ENCODE data around the gene CPLX1.
"Not testable (repeated sequence)": the region's sequence is repeated elsewhere in the genome, so short reads cannot be mapped to it uniquely, and the experiment has no call there.

CPLX1 gene

DNA sequence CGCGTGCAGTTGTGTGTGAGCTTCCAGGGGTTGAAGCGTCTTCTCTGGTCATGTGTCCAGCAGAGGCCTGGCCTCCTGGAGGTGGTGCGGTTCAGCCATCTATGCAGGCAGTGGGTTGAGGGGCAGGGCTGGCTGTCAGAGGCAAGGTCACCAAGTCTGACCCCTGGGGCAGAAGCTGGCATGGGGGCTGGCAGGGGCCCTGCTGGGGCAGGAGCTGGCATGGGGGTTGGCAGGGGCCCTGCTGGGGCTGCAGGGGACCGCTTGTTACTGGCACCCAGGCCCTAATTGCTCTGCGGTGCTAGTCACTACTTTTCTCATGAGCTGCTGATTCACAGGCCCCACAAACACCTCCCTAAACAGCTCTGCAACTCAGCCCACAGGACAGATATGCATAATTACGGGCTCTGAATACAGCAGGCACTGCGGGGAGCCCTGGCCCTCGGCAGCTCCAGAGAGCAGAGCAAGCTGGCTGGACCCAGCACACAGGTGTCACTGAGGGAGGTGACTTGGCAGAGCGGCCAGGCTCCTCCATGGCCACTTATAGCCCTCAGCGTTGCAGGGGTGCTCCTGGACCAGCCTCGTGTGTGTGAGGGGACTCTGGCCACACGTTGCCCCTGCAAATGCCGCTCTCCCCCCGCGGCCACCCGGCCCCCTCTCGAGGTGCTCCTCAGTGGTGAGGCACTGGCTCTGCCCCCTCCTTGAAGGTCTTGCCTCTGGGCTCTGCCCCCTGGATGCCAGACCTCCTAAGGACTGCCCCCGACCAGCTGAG lies 32.7 kb downstream of the CPLX1 start:
- in situ Hi-C loops (cut with MboI; ENCODE audit: low sequenced_read_pairs), result no loop called here

DNA sequence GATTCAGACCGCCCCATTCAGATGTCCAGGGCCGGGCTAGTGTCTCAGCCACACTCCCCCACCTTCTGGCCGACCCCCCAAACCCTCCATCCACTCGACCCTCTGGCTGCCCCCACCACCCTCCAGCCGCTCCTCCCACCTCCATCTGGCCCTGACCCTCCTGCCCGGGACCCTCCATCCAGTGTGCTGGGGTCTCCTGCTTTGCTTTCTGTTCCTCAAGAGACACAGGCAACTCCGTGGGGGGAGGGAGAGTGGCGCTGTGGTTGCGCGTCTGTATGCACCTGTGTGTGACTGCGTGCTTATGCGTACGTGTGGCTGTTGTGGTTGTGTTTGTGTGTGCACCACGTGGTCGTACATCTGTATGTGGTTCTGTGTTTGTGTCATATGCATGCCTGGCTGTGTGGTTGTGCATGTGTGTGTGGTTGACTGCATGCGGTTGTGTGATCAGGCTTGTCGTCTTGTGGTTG lies 33.3 kb downstream of the CPLX1 start:
- in situ Hi-C loops (cut with MboI; ENCODE audit: low sequenced_read_pairs), result no loop called here

DNA sequence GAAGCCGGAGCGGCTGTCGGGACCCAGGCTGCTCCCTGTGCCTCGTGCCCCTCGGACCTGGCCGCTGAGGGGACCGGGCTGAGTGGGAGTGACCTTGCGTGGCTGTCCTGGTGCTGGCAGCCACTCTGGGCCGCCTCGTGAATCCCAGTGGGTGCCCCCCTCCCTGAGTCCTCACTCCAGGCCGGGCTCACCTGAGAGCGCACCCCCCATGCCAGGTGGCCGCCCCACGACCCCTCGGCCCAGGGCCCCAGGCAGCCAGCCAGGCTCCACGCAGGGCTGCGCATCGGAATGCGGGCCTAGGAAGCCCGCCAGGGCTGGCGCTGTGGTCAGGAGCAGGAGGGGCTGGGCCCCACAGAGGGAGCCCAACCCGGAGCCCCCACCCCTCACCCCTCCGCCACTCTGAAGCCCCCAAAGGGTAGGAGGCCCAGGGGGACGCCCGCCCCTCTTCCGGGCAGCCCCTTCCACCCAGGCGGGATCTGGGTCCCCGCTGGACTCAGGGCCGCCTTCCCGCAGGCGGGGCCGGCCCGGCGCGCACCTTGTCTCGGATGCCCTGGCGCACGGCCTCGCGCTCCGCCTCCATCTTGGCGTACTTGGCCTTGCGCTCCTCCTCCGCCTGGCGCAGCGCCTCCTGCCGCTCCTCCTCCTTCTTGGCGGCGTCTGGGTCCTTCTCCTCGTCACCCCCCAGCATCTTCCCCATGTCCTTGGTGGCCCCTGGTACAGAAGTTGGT lies 33.9 kb downstream of the CPLX1 start:
- in situ Hi-C loops (cut with MboI; ENCODE audit: low sequenced_read_pairs), result no loop called here

DNA sequence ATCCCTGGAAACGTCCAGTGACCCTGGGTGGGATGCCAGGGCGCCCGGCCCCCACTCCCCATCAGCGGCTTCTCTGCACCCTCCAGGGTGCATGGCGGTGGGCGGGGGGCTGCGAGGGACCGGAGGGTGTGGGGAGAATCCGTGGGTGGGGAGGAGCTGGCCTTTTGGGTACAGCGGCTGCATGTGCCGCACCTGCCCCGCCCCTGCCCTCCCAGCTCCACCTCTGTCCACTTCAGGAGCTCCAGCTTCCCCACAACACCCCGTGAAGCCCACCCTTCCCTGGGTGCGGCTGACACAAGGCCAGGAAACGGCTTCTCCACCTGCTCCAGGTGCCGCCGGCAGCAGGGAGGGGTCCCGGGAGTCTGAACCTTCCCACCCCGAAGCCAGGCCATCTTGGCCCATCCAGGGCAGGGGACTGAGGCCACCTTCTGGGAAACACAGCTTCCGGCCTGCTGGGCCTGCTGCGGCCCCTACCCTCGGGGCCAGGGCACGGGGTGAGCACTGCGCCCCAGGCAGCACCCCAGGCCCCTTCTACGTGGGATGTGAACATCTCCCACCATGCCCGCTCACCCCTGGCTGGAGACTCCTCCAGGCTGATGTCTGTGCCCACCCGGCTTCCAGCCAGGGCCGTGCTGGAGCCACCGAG lies 34.6 kb downstream of the CPLX1 start:
- in situ Hi-C loops (cut with MboI; ENCODE audit: low sequenced_read_pairs), result no loop called here

DNA sequence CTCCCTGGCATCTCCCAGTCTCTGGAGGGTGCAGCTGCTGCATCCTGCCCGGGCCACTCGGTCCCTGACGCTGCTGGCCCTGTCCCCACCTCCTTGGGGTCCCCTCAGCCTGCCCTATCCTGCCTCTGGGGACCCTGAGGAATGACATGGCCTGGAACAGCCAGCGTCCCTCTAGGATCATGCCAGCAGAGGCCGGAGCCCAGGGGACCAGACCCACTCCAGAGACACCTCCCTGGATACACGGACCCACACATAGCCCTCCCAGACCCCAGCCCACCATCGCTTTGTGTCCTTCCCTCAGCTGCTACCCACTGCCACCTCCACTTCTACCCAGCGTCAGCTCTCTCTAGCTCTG lies 35.5 kb downstream of the CPLX1 start:
- in situ Hi-C loops (cut with MboI; ENCODE audit: low sequenced_read_pairs), result no loop called here

DNA sequence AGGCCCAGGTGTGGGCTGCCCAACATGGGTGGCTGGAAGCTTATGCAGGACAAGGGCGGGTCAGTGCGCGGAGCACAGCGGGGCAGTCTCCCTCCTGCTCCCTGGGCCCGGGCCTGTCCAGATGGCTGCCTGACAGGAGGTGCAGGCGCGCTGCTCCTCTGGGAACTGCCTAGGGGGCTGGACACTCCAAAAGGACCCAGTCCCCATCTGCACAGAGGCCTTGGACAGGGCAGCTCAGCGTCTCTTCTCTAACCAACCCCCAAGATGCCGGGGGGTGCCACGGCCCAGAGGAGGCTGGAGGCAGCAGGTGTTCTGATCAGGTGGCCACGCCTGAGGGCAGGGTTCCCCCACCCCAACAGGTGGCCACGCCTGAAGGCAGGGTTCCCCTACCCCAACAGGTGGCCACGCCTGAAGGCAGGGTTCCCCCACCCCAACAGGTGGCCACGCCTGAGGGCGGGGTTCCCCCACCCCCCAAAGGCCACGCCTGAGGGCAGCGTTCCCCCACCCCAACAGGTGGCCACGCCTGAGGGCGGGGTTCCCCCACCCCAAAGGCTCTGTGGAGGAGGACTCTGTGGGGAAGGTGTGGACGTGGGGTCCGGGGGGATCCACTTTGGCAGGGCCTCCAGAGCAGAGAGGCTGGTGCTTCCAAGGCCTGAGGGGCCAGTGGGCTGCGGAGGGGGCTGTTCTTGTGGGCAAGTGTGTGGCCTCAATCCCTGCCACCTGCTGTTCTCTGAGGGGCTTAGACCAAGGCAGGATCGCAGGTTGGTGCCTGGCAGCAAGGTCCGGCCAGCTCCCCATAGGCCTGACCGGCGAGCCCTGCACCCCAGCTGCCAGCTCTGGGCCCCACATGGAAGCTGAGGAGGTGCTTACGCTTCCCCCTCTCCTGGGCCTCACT lies 36.1 kb downstream of the CPLX1 start:
- in situ Hi-C loops (cut with MboI; ENCODE audit: low sequenced_read_pairs), result no loop called here

DNA sequence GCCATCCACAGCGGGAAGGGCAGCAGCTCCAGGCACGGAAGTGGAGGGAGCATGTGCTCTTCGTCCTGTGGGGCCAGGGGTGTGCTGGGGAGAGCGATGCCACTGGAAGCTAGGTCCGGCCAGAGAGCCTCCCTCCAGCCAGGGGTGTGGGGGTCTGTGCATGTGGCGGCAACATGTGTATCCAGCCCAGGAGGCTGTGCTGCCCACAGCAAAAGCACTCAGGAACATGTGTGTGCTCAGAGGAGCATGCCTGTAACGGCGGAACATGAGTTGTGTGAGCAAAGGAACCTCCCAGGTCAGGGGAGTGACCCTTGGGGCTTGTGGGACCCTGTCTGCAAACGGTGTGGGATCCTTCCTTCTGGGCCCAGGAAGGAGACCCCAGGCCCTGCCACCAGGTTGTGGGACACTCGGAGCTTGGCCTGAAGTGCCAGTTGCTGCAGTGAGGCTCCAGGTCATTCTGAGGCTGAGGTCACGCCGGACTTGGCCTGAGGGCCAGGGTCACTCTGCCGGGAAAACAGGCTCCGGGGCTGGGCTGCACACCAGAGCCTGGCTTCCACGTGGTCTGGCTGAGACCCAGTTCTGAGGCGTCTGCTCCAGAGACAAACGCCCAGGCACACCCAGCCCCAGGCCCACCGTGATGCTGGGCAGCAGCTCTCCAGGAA lies 37.2 kb downstream of the CPLX1 start:
- in situ Hi-C loops (cut with MboI; ENCODE audit: low sequenced_read_pairs), result no loop called here

DNA sequence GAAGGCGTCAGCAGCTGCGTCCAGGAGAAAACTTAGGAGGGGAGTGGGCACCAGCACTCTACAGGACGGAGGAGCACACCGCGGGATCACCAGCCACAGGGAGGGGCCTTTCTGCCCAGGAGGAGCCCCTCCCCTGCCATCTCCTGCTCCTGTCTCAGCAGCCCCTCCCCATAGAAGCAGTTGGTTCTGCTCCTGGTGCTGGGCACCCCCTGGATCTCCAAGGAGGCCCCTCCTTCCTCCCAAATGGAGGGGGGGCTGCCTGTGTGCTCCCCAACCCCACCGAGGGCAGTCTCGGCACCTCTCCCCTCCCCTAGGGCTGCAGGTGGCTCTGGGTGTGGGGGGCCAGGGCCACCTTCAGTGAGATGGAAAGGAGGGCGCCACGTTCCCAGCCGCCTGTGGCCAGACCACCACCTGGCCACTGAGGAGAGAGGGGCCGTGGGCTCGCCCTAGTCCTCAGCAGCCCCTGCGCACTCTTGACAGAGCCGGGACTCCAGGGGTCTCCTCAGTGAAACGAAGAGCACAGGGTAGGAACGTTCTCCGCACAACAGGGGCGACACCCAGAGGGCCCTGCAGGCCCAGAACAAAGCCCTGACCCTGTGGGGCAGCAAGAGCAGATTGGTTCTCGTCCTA lies 37.8 kb downstream of the CPLX1 start:
- in situ Hi-C loops (cut with MboI; ENCODE audit: low sequenced_read_pairs), result no loop called here

DNA sequence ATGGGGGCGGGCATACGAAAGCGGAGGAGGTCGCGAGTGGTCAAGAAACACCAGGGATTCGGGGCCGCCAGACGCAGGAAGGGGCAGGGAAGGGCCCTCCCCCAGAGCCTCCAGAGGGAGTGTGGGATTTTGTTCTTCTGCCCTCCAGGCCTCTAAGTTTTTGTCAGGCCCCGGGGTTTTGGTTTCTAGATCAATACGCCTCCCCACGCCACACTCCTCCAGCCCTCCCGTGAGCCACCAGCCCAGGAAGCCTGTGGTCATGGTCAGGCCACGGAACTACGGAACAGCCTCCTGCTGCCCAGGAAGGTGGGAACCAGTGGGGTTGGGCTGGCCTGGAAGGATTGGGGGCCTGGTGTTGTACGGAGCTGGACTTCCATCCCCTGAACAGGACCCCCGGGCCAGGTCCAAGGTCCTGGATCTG lies 38.4 kb downstream of the CPLX1 start:
- in situ Hi-C loops (cut with MboI; ENCODE audit: low sequenced_read_pairs), result no loop called here

DNA sequence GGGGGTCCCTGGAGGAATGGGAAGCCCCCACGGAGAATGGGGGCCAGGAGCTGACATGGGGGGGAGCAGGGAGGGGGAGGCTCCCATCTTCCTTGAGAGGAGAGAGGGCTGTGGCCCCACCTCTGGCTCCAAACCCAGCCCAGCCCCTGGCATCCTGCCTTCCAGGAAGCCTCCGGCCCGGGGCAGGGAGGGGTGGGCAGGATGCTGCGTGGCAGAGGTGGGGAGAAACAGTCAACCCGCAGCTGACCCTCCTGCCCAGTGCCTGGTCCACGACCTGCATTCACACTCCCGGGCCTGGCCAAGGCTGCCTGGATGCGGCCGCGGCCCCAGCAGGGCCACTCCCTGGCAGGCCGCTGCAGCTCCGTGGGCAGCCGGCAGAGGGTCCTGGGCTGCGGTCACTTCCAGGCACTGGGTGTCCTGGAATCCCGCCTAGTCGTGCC lies 39.0 kb downstream of the CPLX1 start:
- in situ Hi-C loops (cut with MboI; ENCODE audit: low sequenced_read_pairs), result no loop called here

DNA sequence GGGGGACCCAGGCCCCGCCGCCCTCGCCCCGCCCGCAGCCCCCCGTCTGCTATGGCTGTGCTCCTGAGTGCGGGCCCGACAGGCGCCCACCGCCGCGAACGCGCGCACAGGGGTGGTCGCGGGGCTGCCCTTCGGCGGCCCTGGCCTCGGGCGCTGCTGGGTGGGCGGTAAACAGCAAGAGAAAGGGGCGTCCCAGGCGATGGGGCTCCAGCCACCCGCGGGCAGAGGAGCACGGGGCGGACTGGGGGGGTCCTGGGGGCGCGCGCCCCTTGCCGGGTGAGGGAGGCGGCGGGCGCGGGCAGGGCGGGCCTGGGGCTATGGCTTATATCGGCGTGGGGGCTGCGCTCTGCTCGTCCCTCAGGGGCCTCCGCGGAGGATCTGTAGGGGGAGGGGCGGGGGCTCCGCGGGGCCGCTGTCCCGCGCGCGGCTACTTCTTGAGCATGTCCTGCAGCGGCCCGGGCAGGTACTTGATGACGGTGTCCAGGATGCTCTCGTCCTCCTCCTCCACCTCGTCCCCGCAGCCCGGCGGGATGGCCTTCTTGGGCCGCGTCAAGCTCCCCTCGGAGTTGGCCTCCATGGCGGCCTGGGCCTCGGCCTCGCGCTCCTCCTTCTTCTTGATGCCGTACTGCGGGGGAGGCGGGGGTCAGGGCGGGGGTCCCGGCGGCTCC lies 39.7 kb downstream of the CPLX1 start:
- in situ Hi-C loops (cut with MboI; ENCODE audit: low sequenced_read_pairs), result no loop called here

DNA sequence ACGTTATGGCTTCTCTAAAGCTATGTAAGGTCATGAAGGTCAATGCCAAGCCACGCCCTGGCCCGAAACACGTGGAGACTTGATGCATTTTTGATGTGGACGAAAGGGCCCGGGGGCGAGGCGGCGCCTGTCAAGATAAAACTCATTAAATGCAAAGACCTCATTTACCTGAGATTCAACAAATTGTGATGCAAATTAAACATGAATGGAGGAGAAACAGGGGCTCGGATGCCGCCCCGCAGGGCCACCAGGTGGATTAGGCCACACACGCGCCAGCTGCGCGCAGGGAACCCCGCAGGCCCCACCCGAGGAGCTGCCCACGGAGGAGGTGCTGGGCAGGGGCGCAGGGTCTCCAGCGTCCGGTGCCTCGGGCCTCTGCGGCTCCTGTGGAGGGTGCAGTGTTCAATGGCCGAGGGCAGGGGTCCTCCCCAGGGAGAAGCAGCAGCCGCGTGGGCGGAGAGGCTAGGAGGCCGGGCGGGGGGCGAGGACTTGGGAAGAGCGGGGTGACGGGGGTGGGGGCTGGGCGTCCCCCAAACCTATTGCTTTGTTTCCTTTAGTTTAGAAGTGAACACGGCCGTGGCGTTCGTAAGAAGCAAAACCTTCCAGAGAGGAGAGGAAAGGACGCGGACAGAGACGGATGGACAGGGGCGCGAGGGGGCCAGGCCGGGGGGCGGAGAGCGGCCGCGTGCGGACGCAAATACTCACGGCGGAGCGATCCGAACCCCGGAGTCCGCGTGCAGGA lies 40.4 kb downstream of the CPLX1 start:
- in situ Hi-C loops (cut with MboI; ENCODE audit: low sequenced_read_pairs), result no loop called here

DNA sequence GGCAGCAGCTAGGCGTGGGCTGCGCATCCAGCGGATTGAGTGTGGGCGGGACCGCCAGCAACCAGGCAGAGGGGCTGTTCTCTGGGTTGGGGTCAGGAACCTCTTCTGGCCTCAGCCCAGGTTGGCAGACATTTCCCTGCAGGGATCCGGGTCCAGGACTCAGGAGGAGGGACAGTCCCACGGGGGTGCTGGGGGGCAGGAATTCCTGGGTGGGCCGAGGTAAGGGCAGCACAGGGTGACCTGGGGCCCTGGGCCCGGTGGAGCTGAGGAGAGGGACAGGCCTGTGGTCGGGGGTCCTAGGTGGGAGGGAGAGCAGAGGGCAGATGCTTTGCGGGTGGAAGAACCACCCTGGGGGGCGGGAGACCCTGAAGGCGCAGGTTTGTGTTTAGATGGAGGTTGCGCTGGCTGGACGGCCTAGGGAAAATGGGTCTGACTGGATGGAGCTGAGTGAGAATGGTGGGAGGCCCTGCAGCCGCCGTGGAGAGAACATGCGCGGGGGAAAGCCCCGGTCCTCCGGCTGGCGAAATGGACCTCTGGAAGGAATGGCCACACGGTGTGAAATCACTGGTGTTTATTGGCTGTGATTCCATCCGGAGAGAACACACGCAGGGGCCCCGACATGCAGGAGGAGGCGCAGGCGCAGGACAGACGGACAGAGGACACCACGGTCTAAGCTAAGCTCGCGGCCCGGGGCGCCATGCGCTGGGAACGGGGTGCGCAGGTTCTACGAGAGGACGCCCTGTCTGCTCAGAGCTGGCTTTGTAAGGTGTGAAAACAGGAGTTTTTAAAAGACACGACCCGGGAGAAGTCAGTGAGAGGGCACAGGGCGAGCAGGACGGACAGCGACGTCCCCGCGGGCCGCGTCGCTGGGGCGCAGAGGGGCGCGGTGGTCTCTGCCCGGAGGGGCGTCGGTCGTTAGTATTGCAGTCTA lies 41.3 kb downstream of the CPLX1 start:
- in situ Hi-C loops (cut with MboI; ENCODE audit: low sequenced_read_pairs), result no loop called here

DNA sequence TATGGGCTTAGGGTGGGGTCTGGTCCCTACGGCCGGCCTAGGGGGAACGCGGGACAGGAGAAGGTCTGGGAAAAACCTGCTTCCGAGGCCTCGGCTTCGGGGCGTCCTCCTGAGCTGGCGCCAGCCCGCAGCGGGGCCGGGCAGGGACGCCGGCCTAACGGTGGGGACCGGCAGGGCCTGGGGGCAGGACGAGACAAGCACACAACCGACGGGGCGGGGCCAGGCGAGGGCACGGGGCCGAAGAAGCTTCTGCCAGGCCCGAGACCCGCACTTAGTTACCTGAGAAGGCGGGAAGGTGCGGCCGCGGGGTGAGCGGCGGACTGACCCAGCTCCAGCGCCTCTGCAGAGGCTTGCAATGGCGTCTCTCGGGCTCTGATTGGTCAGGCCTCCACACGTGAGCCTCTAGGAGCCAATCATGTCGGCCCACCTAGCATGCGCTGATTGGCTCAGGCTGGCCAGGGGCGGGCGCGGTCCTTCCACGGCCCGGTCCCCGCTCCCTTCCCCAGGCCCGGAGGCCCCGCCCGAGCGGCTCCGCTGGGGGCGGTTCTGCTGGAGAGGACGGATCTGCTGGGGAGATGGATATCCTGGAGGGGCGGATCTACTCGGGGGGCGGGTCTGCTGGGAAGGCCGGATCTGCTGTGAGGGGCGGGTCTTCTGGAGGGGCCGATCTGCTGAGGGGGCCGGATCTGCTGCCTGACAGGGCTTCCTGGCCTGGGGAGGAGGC lies 44.3 kb downstream of the CPLX1 start:
- in situ Hi-C loops (cut with MboI; ENCODE audit: low sequenced_read_pairs), result no loop called here

DNA sequence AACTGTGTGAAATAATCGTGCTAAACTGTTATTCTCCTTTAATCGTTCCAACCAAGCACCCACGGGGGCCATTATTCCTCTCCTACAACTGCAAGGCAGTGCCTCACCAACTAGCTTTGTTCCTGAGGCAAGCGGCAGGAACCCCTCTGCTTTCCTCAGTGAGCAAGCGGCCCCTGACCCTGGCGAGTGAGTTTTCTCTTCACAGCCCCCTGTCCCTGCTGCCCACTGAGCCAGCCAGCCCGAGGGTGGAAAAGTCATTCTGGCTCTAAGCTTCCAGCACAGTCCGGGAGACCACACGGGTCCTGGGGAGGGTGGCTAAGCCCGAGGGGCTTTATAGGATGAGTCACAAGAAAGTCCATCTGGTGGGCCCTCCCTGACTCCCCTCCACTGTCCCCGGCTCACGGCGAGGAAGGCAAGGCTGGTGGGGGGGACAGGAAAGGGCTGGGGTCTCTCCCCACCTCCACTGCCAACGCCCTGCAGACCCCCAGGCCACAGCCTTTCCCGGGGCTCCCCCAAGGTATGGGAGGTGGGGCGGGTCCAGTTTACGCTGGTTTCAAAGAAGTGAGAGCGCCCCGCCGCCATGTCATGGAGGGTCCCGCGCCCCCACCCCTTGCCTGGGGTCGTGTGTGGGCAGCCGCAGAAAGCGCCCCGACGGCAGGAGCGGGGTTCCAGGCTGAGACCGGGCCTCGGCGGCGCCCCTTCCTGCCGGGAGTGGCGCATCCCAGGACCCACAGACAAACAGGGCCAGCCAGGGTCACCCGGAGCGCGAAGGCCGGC lies 45.0 kb downstream of the CPLX1 start:
- in situ Hi-C loops (cut with MboI; ENCODE audit: low sequenced_read_pairs), result no loop called here

DNA sequence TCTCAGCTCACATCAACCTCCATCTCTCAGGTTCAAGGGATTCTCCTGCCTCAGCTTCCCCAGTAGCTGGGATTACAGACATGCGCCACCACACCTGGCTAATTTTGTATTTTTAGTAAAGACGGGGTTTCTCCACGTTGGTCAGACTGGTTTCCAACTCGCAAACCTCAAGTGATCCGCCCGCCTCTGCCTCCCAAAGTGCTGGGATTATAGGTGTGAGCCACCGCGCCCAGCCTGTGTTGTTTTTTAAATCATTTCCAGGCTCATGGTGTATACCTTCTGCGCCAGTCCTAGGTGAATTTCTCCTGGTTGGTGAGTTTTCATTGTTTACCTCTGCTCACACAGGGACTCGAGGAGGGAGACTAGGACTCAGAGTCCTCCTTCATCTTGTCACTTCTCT lies 45.7 kb downstream of the CPLX1 start:
- in situ Hi-C loops (cut with MboI; ENCODE audit: low sequenced_read_pairs), result not testable (repeated sequence)
